ENCODE results near the gene MAGIX.

GRCh38 chrX:49155900-49156837, 6.4 kb upstream of the MAGIX start:
- TF ChIP-seq CTCF (IDR thresholded peaks at IDR 0.05) (no peak), POLR2A (IDR thresholded peaks at IDR 0.05) (no peak)
